Islet of Langerhans (tissue), 1 donor: ENCODE data around the gene CYP20A1.
"Not testable (repeated sequence)": the region's sequence is repeated elsewhere in the genome, so short reads cannot be mapped to it uniquely, and the experiment has no call there.

Experiments
- FAIRE-seq: peaks from one replicate; lab custom pipeline; 2011; peaks lifted over from hg19 to GRCh38; lab: Jason Lieb, UNC

The CYP20A1 gene

GRCh38 chr2:203280428-203281064, 41.7 kb downstream of the CYP20A1 start:
- no peak for FAIRE-seq

- no peak for FAIRE-seq
Observed at GRCh38 chr2:203282101-203282500, 43.3 kb downstream of the CYP20A1 start.

GRCh38 chr2:203286532-203286931, 47.7 kb downstream of the CYP20A1 start:
- no peak for FAIRE-seq

- FAIRE-seq, result peak; percentile 65
Observed at GRCh38 chr2:203301667-203302066, 62.8 kb downstream of the CYP20A1 start.

GRCh38 chr2:203302586-203302985, 63.8 kb downstream of the CYP20A1 start:
- FAIRE-seq, result not testable (repeated sequence)

- FAIRE-seq, result no peak
Observed at GRCh38 chr2:203310688-203311436, 72.0 kb downstream of the CYP20A1 start.

- FAIRE-seq, result no peak
Observed at GRCh38 chr2:203326356-203326755, 87.5 kb downstream of the CYP20A1 start.

GRCh38 chr2:203327582-203327900, 88.7 kb downstream of the CYP20A1 start:
- FAIRE-seq, result no peak

- FAIRE-seq, result no peak
Observed at GRCh38 chr2:203327901-203328759, 89.3 kb downstream of the CYP20A1 start, which contains the start of gene ABI2. ABI2 (plus strand) TSS chr2:203328394; CDS start chr2:203328515, 121 bp downstream.

GRCh38 chr2:203328760-203329540, 90.1 kb downstream of the CYP20A1 start:
- no peak for FAIRE-seq

- no peak for FAIRE-seq
Observed at GRCh38 chr2:203330434-203330833, 91.6 kb downstream of the CYP20A1 start.

- no peak for FAIRE-seq
Observed at GRCh38 chr2:203338322-203338721, 99.5 kb downstream of the CYP20A1 start.

- no peak for FAIRE-seq
Observed at GRCh38 chr2:203340791-203341487, 102.1 kb downstream of the CYP20A1 start.

- peak; percentile 51 for FAIRE-seq
Observed at GRCh38 chr2:203341741-203342310, 103.0 kb downstream of the CYP20A1 start.

- FAIRE-seq, result not testable (repeated sequence)
Observed at GRCh38 chr2:203342374-203342773, 103.6 kb downstream of the CYP20A1 start.

GRCh38 chr2:203344667-203345066, 105.8 kb downstream of the CYP20A1 start:
- FAIRE-seq, result no peak

GRCh38 chr2:203346612-203347011, 107.8 kb downstream of the CYP20A1 start:
- no peak for FAIRE-seq

GRCh38 chr2:203347375-203347774, 108.6 kb downstream of the CYP20A1 start:
- no peak for FAIRE-seq

- FAIRE-seq, result peak; percentile 99
Observed at GRCh38 chr2:203352604-203353255, 113.9 kb downstream of the CYP20A1 start.

- no peak for FAIRE-seq
Observed at GRCh38 chr2:203354966-203355365, 116.1 kb downstream of the CYP20A1 start.
